Activated CD8-positive, alpha-beta memory T cell treated with anti-CD3 and anti-CD28 coated beads, Interleukin-2, amount 50 U/mL, for 24 hours (primary cell): ENCODE results near the gene IRF2.
"Not testable (repeated sequence)": the region's sequence is repeated elsewhere in the genome, so short reads cannot be mapped to it uniquely, and the experiment has no call there.

Source experiments
- DNase-seq: peaks from one replicate; pipeline ENCODE4 v3.0.0-alpha.2; 2020; ENCODE audit errors: extremely low read depth

The IRF2 gene

DNA sequence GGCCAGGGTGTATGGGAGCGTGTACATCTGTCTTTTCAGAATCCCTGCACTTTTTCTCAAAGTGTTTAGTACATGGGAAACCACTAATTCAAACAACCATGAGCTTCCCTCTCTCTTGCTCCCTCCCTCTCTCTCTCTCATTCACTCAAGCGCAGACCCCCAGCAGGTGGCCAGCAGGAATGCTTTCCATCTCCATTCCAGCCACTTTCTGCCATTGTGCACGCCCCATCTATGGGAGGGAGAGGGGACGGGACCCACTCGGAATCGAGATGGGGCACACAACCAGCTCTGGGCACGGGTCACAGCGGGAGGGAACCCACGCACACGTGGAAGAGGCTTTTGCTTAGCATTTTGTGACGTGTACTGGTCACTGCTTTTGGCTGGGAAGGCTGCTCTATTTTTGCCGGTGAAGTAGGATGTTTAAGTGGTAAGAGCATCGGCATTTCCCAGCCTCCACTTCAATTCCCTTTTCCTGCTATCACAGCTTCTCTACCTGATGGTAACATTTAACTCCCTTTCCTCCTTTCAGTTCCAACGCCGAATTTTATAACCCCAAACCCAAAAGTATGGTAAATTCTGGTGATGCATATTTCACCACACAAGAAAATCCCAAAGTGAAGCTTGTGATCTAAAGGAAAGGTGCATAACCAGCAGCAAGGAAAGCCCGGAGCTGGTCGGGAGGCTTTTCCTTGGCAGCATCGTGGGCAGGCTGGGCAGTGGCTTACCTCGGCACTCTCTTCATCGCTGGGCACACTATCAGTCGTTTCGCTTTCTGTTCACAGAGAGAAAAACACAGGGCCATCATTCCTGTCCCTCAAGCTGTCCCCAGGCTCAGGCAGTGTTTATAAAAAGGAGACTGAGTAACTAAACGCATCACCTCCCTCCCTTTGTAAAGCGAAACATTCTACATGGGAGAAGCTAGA is 84.1 kb downstream of the IRF2 start:
- no peak for DNase-seq

DNA sequence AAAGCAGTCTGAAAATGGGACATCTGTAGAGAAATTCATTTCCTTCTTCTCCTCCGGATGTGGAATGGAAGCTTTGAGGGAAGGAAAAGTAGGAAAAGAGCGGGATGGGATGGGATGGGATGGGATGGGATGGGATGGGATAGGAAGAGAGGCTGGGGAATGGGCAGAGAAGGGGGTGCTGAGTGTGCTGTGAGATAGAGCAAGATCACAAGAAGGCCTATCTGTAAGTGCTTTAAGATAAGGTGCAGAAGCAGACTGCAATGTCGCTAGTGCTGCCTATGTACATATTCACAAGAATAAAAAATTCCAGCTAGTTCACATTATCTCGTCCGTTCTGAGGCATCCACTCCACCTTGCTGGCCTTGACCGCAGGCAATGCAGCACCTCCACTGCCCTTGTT is 86.2 kb downstream of the IRF2 start:
- no peak for DNase-seq

DNA sequence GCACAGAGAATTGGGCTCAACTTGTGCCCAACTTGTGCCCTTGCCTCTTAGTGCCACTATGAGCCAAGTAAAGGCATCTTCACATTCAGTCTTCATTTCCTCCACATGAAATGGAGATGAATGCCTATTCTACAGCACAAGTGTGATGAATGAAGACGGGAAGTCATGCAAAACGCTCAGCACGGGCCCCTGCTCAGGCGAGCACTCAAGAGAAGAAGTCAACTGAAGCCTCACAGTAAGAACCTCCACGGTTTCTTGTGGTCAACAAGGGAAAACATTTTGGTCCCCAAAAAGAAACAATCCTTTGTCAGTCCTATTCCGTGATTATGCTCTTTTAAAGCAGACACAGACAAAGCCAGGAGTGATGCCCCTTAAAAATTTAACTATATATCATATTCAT is 87.0 kb downstream of the IRF2 start:
- no peak for DNase-seq

DNA sequence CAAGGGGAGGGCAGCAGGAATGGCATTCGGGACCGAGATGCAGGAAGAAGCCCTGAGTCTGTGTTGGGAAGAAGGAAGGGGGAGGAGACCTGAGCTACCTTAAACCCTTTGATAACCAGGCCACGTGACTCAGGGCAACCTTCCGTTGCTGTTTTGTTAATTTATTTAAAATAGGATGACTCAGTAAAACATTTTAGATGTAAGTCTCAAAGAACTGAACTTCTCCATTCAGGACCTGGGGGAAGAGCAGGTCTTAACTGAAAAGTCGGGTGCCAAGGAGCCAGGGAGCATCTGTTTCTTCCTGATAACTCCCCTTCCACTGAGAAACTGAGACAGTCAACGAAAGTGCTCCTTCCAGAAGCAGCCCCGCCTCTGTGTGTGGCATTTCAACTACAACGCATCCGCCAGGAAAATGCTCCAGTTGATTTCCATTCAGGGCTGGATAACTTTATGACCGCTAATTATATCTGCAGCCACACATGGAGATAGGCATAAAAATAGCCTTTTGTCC is 88.0 kb downstream of the IRF2 start:
- no peak for DNase-seq

DNA sequence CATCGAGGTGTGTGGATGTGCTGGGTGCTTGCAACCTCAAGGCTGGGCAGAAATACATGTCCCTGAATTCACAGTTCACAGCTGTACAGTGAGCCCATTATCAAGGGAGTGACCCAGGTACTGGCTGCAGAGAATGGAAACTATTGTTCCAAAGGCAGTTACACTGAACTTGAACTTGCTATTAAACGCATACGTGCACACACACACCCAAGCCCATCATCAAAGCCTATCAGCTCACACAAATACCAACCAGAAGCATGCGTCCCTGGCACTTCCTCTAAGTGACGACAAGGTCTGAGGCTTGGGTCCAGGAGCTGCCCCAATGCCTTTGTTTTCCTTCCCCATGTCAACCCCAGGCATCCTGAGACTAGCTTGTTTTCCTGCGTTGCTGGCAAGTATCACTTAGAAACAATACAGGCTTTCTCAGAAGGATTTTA is 88.6 kb downstream of the IRF2 start:
- DNase-seq: no peak

DNA sequence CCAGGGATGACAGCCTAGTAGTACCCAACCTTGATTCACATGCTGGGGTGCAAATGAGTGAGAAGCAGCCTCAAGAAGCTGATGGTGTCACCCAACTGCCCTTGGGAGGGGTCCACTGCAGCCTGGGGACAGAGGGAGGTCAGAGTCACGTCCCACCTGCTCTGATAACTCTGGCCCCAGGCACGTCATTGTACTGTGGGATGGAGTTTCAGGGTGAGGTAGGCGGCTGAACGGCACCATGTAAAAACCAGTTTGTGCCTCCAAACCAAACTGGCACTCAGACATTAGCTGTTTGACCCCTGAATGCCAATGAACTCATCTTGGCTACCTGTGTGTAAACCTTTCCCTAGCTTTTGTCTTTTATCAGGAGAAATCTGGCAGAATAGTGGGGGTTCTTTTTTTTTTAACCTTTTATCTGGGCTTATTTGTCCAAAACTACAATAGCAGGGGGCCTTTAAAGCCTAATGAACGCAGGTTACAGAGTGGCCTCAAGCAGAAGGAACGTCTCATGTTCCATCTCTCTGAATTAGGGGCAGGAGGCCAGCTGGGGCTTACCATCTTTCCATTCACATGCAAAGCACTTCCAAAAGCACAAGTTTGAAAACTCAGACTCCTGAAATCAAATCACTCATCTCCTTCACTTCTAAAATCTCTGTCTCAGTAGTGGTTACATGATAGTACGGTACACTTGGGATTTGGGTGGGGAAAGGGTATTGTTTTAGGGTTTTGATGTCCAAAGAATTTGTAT is 89.4 kb downstream of the IRF2 start:
- no peak for DNase-seq

DNA sequence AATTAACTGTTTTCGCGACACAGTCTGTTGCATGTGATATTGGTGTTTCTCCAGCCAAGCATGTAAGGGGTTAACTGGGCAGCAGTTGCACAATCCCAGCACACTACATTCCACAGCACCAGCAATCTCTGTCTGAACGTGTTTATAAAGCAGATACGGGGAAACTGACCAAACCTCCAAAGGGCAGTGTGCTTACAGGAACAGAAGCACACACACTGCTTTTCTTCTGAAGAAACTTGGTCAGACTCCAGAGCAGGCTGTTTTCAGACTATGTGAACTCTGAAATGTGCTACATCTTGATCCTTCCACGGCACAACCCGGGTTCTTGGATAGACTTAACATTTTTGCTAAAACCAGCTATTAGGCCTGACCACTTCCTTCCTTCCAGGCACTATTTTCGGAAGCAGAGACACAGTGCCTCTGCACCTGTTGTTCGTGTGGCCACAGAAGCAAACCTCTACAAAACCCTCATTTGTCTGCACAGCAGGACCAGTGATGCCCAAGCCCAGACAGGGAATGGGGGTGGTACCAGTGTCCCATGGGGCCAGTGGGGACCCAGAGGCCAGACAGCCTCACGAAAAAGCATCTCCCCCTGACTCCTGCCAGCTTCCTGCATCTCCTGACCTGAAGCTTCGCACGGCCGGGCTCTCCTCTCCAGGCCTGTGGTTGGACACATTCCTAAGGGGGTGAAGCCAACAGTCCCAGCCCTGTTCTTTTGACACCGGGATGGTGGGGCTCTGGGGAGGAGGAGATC is 90.1 kb downstream of the IRF2 start:
- no peak for DNase-seq

DNA sequence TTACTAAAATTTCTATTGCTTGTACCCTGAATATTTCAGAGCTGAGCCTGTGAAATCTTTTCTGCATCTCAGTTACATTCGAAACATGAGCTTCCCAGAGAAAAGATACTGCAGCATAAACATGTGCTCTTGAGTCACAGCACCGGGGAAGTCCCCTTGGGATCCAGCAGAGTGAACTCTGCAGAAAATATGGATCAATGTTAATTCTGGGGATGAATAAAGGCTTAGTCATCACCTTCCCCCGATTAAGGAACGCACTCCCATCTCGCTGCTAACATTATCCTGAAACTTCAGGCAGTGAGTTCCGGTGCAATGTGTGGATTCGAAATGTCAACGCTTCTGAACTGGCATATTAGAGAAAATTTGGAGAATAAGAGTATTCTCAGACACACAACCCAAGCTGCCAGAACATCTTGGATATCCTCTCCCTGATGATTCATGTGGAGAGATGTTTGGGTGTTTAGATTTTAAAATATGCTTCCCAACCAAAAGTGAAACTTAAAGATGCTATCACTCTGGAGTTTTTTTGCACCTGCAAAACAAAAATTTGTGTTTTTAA is 90.8 kb downstream of the IRF2 start:
- no peak for DNase-seq

DNA sequence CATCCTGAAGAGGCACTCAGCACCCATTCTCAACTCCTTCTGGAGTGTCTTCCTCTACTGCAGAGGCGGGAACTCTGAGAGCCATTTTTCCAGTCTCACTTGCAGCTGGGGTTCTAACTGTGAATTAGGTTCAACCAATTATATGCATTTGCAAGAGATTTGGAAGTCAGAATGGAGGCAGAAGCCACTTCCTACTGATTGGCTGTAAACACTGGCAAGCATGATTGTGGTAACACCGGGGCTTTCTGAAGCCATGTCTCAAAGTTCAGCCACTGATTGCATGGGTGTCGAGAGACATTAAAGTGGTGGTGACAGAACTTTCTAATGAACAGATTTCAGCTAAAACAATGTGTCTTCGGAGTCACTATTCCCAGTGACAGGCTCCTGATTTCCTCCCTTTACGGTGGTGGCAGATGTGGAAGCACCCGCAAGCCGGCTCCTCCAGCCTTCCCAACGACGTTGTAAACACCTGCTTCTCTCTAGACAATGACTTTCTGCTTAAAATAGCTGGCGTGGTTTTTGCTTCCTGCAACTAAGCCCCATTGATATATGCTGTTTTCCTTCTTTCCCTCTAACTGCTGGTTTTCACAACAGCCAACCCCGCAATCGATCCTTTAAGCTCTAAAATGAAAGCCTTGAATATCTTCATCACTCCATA is 92.0 kb downstream of the IRF2 start:
- no peak for DNase-seq

DNA sequence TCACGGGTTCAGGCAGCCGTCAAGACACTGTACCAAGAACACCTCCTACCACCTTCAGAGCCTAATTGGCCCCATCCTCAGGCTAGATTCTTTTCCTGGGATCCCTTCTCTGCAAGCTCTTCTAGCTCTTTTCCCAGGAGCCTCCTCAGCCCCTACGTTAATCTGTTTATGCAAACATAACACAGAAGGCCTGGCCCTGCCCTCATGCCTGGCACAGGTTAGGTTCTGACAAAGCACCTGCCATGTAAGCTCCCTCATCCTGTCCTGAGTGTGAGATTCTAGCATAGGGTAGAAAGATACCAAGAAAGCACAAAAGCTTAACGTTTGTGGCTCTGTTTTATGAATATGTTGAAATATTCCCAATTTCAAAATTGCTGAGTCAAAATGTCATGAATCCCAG is 93.6 kb downstream of the IRF2 start:
- DNase-seq: no peak

DNA sequence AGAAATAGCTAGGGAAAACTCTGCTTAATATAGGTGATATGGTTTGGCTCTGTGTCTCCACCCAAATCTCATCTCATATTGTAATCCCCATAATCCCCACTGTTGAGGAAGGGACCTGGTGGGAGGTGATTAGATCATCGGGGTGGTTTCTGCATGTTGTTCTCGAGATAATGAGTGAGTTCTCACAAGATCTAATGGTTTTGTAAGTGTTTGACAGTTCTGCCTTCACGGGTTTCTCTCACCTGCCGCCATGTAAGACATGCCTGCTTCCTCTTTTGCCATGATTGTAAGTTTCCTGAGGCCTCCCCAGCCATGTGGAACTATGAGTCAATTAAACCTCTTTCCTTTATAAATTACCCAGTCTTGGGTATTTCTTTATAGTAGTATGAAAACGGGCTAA is 94.1 kb downstream of the IRF2 start:
- not testable (repeated sequence) for DNase-seq

DNA sequence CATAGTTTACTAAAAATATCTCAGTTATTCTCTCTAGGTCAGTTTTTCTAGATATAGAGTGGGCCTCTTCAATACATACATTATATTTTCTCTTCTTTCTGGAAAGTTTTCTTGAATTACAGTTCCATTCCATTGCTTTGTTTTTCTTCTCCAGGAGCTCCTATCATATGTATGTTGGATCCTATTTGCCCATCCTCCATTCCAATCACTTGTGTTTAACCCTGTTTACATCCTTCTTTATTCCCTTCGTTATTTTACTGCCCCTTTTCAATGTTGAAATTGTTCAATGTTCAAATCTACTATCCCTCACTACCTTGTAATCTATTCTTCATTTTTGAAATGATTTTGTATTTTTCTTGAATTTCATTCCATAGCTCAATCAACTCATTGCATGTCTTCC is 97.4 kb downstream of the IRF2 start:
- no peak for DNase-seq

DNA sequence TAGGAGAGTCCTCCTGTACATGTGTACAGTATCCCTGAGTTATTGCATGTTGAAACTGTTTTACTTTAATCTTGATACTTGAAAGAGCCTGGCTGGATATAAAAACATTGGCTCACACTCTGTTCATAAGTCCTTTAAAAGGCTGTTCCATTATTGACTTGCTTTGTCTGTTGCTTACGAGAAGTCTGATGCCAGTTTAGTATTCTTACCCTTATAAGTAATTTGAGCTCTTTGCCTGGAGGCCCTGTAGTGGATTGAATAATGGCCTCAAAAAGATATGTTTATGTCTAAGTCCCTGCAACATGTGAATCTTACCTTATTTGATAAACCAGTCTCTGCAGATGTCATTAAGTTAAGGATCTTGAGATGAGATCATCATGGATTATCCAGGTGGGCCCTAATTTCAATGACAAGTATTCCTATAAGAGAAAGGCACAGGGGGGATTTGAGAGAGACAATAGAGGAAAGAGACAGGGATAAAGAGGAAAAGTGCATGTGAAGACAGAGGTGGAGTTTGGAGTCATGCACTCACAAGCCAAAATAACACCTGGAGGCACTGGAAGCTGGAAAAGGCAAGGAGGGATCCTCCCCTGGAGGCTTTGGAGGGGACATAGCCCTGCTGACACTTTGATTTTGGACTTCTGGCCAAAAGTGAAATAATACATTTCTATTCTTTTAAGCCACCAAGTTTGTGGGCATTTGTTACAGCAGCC is 98.1 kb downstream of the IRF2 start:
- DNase-seq: no peak

DNA sequence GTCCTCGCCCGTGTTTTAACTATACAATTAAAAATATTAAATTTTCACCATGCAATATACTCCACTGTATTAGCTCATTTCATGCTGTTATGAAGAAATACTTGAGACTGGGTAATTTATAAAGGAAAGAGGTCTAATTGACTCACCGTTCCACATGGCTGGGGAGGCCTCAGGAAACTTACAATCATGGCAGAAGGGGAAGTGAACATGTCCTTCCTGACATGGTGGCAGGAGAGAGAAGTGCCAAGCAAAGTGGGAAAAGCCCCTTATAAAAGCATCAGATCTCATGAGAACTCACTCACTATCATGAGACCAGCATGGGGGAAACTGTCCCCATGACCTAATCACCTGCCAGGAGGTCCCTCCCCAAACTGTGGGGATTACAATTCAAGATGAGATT is 98.7 kb downstream of the IRF2 start:
- DNase-seq: not testable (repeated sequence)

DNA sequence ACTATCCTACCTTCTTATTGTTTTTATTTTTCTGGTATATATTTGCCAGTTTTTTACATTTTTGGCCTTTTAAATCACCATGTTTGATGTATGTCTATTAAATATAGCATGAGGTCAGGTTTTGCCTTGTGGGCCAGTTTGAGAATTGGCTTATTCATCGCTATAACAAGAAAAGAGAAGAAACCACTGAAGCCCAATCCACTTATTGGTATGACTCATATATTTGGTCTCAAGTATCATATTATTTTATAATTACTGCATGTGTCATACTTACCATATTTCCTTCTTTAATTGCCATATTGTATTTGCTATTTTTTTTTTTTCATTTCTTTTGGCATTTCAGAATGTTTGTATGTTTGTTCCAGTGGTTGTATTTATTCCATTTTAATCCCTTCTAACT is 99.3 kb downstream of the IRF2 start:
- DNase-seq: no peak

DNA sequence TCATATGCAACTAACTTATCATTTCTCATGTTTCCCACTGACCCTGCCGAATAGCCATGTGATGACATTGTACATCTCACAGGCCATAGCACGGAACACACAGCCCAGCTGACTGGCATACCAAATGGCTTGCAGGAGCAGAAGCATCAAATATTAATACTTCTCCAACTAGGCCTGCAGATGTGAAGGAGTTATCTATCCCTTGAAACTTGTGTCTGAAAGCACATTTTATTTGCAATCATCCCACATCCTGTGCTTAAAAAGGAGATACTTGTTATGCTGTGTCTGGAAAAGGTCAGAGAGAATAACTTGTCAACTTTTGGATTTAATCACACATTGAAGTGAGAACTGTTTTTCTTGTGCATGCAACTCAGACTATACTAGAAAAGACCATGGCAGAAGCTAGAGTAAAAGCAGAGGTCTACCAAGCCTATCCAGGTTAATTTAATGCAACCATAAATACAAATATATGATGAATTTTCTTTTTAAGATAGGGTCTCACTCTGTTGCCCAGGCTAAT is 100.4 kb downstream of the IRF2 start:
- no peak for DNase-seq

DNA sequence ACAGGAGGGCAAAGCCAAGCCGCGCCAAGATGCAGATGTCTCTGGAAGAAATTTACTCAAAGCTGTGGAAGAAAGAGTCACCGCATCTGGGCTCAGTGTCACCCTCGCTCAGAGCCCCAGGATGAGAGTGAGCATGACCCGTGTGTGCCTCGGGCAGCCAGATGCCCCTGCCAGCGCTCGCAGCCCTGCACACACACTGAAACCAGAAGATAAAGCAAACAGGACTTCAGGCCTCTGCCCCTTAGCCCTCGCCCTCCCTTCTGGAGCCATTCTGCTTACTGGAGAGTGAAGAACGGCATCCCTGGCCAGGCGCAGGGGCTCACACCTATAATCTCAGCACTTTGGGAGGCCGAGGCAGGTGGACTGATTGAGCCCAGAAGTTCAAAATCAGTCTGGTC is 103.0 kb downstream of the IRF2 start:
- no peak for DNase-seq

DNA sequence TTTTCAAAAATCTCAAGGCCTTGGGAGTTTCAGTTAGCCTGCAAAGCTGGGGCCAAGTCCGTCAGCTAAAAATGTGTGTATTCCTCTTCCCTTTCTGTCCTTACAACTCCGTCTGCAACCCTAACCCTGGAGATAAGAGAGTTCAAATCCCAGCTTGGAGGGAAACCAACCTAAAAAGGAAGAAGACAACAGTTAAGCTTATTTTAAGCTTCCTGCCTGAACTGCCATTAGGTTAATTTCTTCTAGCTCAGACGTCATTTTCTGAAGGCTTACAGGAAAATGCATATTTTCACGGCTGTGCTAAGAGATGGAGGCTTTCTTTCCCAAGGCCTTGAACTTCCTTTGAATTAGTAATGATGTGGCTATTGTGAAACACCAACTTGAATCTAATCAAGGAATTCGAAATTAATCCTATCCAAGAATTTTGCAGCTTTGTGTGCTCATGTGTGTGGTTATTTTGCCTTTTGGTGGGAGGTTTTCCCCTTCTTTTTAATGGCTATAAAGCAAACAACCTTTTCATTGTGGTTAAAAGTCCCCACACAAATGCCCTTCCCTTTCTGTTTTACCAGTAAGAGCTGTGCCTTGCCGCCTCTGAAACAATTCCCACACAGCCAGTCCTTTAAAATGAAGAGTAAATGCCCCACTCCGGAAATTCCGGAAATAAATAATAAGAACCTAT is 103.5 kb downstream of the IRF2 start:
- no peak for DNase-seq

DNA sequence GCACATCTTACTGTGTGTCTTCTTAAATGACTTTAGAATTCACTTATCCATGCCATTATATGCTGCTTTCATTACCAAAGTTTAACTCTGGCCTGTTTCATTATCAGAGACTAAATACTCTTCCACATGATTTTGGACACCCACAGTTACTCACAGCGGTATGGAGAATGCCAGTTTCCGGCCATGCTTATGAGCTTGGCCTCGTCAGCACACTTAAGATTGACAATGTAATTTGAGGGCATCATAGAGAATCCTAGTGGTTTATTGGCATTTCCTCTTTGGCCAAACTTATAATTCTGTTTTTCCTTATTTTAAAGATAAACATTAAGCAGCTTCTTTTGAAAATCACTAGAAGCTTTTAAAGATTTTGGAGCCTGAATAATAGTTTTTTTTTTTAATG is 104.5 kb downstream of the IRF2 start:
- no peak for DNase-seq

DNA sequence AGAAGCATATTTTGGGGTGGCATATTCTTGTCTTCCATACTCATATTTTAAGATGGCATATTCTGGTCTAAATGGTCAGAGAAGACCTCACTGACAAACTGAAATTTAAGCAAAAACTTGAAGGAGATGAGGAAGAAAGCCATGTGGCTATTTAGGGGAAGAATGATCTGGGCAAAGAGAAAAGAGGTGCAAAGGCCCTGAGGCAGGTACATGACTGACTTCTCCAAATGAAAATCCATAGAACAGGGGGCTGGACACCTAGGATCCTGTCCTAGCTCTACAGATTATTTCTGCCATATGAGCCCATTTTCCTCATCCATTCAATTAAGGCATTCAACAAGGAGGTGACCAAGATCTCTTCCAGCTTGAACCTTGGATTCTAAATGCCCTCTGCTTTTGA is 105.6 kb downstream of the IRF2 start:
- no peak for DNase-seq
